ENCODE data around the gene CHST11.
"Not testable (repeated sequence)": the region's sequence is repeated elsewhere in the genome, so short reads cannot be mapped to it uniquely, and the experiment has no call there.

CHST11 gene

DNA sequence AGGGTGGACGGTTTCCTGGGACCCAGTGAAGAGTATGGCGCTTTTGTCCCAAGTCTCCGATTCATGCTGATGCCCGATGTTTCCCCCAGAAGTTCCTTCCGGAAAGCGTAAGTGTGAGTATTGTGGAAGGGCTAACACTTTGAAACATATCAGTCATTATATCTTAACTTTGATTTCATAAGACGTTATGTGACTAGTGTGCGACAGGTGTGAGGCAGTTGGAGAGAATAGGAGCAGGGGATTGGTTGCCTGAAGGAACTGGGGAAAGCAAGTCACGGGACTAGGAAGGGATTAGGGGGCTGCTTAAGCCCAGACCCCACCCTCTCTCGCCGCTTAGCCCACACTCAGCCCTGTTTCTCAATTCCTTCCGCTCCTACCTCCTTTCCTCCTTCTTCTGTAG is 154.9 kb downstream of the CHST11 start:
- TF ChIP-seq, protein P1, sequence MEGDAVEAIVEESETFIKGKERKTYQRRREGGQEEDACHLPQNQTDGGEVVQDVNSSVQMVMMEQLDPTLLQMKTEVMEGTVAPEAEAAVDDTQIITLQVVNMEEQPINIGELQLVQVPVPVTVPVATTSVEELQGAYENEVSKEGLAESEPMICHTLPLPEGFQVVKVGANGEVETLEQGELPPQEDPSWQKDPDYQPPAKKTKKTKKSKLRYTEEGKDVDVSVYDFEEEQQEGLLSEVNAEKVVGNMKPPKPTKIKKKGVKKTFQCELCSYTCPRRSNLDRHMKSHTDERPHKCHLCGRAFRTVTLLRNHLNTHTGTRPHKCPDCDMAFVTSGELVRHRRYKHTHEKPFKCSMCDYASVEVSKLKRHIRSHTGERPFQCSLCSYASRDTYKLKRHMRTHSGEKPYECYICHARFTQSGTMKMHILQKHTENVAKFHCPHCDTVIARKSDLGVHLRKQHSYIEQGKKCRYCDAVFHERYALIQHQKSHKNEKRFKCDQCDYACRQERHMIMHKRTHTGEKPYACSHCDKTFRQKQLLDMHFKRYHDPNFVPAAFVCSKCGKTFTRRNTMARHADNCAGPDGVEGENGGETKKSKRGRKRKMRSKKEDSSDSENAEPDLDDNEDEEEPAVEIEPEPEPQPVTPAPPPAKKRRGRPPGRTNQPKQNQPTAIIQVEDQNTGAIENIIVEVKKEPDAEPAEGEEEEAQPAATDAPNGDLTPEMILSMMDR (IDR thresholded peaks at IDR 0.05; ENCODE audit: low read depth, low read length), result no peak
- no peak overlapping the region for H3K4me3 ChIP-seq (ENCODE audit: low read depth, low read length)

DNA sequence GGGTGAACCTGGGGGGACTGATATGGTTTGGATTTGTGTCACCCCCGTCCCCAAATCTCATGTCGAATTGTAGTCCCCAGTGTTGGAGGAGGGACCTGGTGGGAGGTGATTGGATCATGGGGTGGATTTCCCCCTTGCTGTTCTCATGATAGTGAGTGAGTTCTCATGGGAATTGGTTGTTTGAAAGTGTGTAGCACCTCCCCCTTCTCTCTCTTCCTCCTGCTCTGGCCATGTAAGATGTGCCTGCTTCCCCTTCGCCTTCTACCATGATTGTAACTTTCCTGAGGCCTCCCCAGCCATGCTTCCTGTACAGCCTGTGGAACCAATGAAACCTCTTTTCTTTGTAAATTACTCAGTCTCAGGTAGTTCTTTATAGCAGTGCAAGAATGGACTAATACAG is 156.6 kb downstream of the CHST11 start:
- not testable (repeated sequence) for H3K4me3 ChIP-seq (ENCODE audit: low read depth, low read length)

DNA sequence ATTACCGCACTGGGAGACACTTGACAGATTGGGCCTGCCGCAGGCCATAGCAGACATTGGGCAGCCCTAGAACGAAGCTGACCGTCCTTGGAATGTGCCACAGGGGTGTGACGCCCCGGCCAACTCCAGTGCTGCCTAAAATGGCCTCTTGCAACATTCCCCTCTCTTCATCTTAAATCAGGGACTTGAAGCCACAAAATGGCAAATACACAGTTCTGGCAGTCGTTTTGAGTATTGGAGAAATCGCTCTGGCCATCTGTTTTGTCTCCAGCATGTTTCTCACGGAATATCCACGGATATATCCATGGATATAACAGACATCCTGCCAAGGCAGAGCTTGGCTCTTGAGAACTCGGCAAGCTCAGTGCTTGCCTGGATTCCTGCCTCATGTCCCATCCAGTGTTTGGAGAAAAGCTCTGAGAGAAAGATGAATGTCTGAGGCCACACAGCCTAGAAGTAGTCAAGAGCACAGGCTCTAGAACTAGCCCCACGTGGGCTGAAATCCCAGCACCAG is 158.4 kb downstream of the CHST11 start:
- no peak overlapping the region for H3K4me3 ChIP-seq (ENCODE audit: low read depth, low read length)
- TF ChIP-seq, protein P1 (IDR thresholded peaks at IDR 0.05; ENCODE audit: low read depth, low read length), result no peak

DNA sequence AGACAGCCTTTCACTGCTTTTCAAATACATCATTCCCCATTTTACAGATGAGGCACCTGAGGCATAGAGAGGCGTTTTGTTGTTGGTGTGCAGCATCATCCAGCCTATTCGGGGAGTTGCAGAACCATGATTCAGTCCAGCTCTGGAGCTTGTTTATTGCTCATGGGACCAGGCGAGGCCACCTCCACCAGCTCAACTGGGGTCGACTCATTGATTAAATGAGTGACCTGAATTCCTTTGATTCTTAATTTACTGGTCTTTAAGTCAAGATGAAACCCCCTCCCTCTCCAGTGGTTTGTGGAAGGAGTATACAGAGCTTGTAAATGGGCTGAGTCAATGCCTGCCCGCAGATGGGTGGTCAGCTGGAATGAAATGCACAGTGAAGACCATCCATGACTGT is 161.9 kb downstream of the CHST11 start:
- TF ChIP-seq, protein P1 (IDR thresholded peaks at IDR 0.05; ENCODE audit: low read depth, low read length), result no peak
- no peak overlapping the region for H3K4me3 ChIP-seq (ENCODE audit: low read depth, low read length)

- no peak overlapping the region for H3K4me3 ChIP-seq (ENCODE audit: low read depth, low read length)
- TF ChIP-seq, protein P1 (IDR thresholded peaks at IDR 0.05; ENCODE audit: low read depth, low read length), result no peak
These were observed 162.6 kb downstream of the CHST11 start for GRCh38 chr12:104619305-104619704.

- no peak overlapping the region for H3K4me3 ChIP-seq (ENCODE audit: low read depth, low read length)
- TF ChIP-seq, protein P1 (IDR thresholded peaks at IDR 0.05; ENCODE audit: low read depth, low read length), result no peak
These were observed 164.2 kb downstream of the CHST11 start for GRCh38 chr12:104620837-104621531.

DNA sequence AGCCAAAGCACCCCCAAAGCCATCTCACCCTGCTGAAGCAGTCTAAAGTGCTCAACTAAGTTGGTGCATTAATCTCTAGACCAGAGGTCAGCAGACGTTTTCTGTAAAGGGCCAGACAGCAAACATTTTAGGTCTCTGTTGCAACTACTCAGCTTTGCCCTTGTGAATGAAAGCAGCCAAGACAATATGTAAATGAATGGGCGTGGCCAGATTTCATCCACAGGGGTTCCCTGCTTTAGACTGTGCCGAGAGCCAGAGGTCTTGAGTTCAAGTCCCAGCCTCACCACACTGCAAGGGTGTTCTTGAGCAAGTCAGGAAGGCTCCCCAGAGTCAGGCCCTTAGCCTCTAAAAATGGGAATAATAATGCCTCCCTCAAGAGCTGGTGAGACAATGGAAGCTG is 166.2 kb downstream of the CHST11 start:
- no peak overlapping the region for H3K4me3 ChIP-seq (ENCODE audit: low read depth, low read length)
- TF ChIP-seq, protein P1 (IDR thresholded peaks at IDR 0.05; ENCODE audit: low read depth, low read length), result no peak

- no peak overlapping the region for H3K4me3 ChIP-seq (ENCODE audit: low read depth, low read length)
- TF ChIP-seq, protein P1 (IDR thresholded peaks at IDR 0.05; ENCODE audit: low read depth, low read length), result no peak
These were observed 167.1 kb downstream of the CHST11 start for GRCh38 chr12:104623883-104624282.
